IMR-90 (cell line): ENCODE results near the gene TMEM181. TPM values are rescaled to one million over a fixed set of nuclear protein-coding genes. Genes with fewer than 3 reads are reported as not detected.

Source experiments
- ATAC-seq: fragments of 200-7000 bp; cut with Tn5 transposase; 2 replicates; pipeline ENCODE4 v1.9.1; 2020; ENCODE audit warnings: low read depth, mild to moderate bottlenecking, moderate library complexity
- BruUV-seq: library from RNA; stranded (reverse); fragments of 400-500 nt; replicated peaks from 2 replicates; lab custom pipeline; 2021; lab: Mats Ljungman, UMichigan
- CTCF ChIA-PET: fragments of 300-600 bp; formaldehyde crosslinking; extraction: SDS; loops from one replicate; lab custom pipeline; 2021; ENCODE audit warnings: antibody characterized with exemption; lab: Yijun Ruan, JAX
- POLR2A ChIA-PET: fragments of 300-600 bp; sonication (Branson Sonifier 250); formaldehyde crosslinking; loops from one replicate; lab custom pipeline; 2022; ENCODE audit warnings: antibody characterized with exemption; ENCODE audit not compliant: unreplicated experiment; lab: Charles Lee
- DNase-seq: peaks from one replicate; pipeline ENCODE4 v3.0.0; 2013
- H2AFZ ChIP-seq: replicated peaks from 2 replicates; pipeline ENCODE3; 2013; ENCODE audit warnings: low read length, mild to moderate bottlenecking; ENCODE audit not compliant: poor library complexity
- H2AK5ac ChIP-seq: 2 replicates; pipeline ENCODE4 v1.6.1; 2013; ENCODE audit warnings: low read depth, low read length, inconsistent platforms
- H2AK9ac ChIP-seq: replicated peaks from 2 replicates; pipeline ENCODE3; 2013; ENCODE audit warnings: mild to moderate bottlenecking, low read depth, low read length, moderate library complexity; ENCODE audit not compliant: poor library complexity
- H2BK120ac ChIP-seq: 2 replicates; pipeline ENCODE4 v1.6.1; 2013; ENCODE audit warnings: low read depth, low read length, inconsistent platforms
- H2BK15ac ChIP-seq: 3 replicates; pipeline ENCODE4 v1.6.1; 2013; ENCODE audit warnings: low read depth, low read length, inconsistent platforms
- H2BK20ac ChIP-seq: 2 replicates; pipeline ENCODE4 v1.6.1; 2013; ENCODE audit warnings: low read depth, mild to moderate bottlenecking, inconsistent platforms, low read length, moderate library complexity
- H2BK5ac ChIP-seq: 2 replicates; pipeline ENCODE4 v1.6.1; 2013; ENCODE audit warnings: mild to moderate bottlenecking, low read depth, low read length, inconsistent platforms; ENCODE audit not compliant: poor library complexity, severe bottlenecking
- H3K14ac ChIP-seq: replicated peaks from 2 replicates; pipeline ENCODE4 v1.6.1; 2013; ENCODE audit warnings: low read depth, low read length, inconsistent platforms
- H3K18ac ChIP-seq: 2 replicates; pipeline ENCODE4 v1.6.1; 2013; ENCODE audit warnings: low read depth, low read length, control low read depth
- H3K23ac ChIP-seq: 2 replicates; pipeline ENCODE4 v1.6.1; 2013; ENCODE audit warnings: low read depth, low read length, inconsistent platforms
- H3K27ac ChIP-seq: 2 replicates; pipeline ENCODE4 v1.5.1; 2013; ENCODE audit warnings: mild to moderate bottlenecking, control low read depth, low read length; ENCODE audit not compliant: insufficient read depth
- H3K27me3 ChIP-seq: 2 replicates; pipeline ENCODE4 v1.6.1; 2013; ENCODE audit warnings: low read length; ENCODE audit not compliant: control insufficient read depth, insufficient read depth
- H3K36me3 ChIP-seq: 2 replicates; pipeline ENCODE4 v1.6.1; 2013; ENCODE audit warnings: low read length, mixed read lengths; ENCODE audit not compliant: control insufficient read depth, insufficient read depth
- H3K4ac ChIP-seq: 2 replicates; pipeline ENCODE4 v1.6.1; 2013; ENCODE audit warnings: low read depth, low read length, inconsistent platforms
- H3K4me1 ChIP-seq: 2 replicates; pipeline ENCODE4 v1.6.1; 2013; ENCODE audit warnings: low read length, mixed read lengths; ENCODE audit not compliant: control insufficient read depth, insufficient read depth
- H3K4me2 ChIP-seq: 2 replicates; pipeline ENCODE4 v1.6.1; 2013; ENCODE audit warnings: low read depth, mild to moderate bottlenecking, control low read depth, low read length, moderate library complexity
- H3K4me3 ChIP-seq: 2 replicates; pipeline ENCODE4 v1.5.1; 2013; ENCODE audit warnings: low read depth, mild to moderate bottlenecking, control low read depth, low read length, moderate library complexity; ENCODE audit not compliant: insufficient read depth
- H3K56ac ChIP-seq: 2 replicates; pipeline ENCODE4 v1.6.1; 2013; ENCODE audit warnings: low read length, inconsistent platforms; ENCODE audit not compliant: insufficient read depth; ENCODE audit errors: extremely low read depth
- H3K79me1 ChIP-seq, 2 experiments: 2 replicates each; pipeline ENCODE4 v1.6.1; 2013; ENCODE audit warnings: low read length in 2 of 2, inconsistent platforms in 1 of 2, low read depth in 1 of 2
- H3K9ac ChIP-seq: 2 replicates; pipeline ENCODE4 v1.6.1; 2013; ENCODE audit warnings: low read depth, low read length, control low read depth
- H3K9me1 ChIP-seq: 2 replicates; pipeline ENCODE4 v1.6.1; 2013; ENCODE audit warnings: low read length, inconsistent platforms; ENCODE audit not compliant: insufficient read depth
- H3K9me3 ChIP-seq: 2 replicates; pipeline ENCODE4 v1.6.1; 2013; ENCODE audit warnings: low read length; ENCODE audit not compliant: control insufficient read depth, insufficient read depth
- H4K20me1 ChIP-seq: 2 replicates; pipeline ENCODE4 v1.6.1; 2013; ENCODE audit warnings: low read length, inconsistent platforms; ENCODE audit not compliant: insufficient read depth
- H4K5ac ChIP-seq: 2 replicates; pipeline ENCODE4 v1.6.1; 2013; ENCODE audit warnings: mild to moderate bottlenecking, low read depth, low read length, control low read depth
- H4K8ac ChIP-seq, 2 experiments: 2 replicates each; pipeline ENCODE4 v1.6.1; 2013; ENCODE audit warnings: low read depth in 2 of 2, low read length in 2 of 2, control low read depth in 1 of 2, inconsistent platforms in 1 of 2
- H4K91ac ChIP-seq: 2 replicates; pipeline ENCODE4 v1.6.1; 2013; ENCODE audit warnings: low read depth, low read length, inconsistent platforms; ENCODE audit not compliant: insufficient read depth
- BHLHE40 ChIP-seq: fragments of 150-350 bp; IDR thresholded peaks from 2 replicates; pipeline ENCODE4 v1.6.1; 2016; ENCODE audit warnings: mild to moderate bottlenecking, low read depth, low read length
- CEBPB ChIP-seq: IDR thresholded peaks from 2 replicates; pipeline ENCODE4 v1.6.1; 2012; ENCODE audit warnings: low read depth, low read length, improper control_type of control experiment
- CHD1 ChIP-seq: IDR thresholded peaks from 2 replicates; pipeline ENCODE4 v1.6.1; 2012; ENCODE audit warnings: low read depth, low read length, improper control_type of control experiment
- FOS ChIP-seq: fragments of 150-350 bp; IDR thresholded peaks from 2 replicates; pipeline ENCODE4 v1.6.1; 2016; ENCODE audit warnings: low read depth, low read length
- MAZ ChIP-seq: IDR thresholded peaks from 2 replicates; pipeline ENCODE4 v1.6.1; 2012; ENCODE audit warnings: low read depth, mild to moderate bottlenecking, low read length, improper control_type of control experiment, moderate library complexity, borderline replicate concordance
- POLR2A ChIP-seq: IDR thresholded peaks from 2 replicates; pipeline ENCODE4 v1.6.1; 2012; ENCODE audit warnings: mild to moderate bottlenecking, low read depth, low read length
- RCOR1 ChIP-seq: IDR thresholded peaks from 2 replicates; pipeline ENCODE4 v1.6.1; 2012; ENCODE audit warnings: mild to moderate bottlenecking, low read length, improper control_type of control experiment; ENCODE audit not compliant: insufficient replicate concordance
- RFX5 ChIP-seq: IDR thresholded peaks from 2 replicates; pipeline ENCODE4 v1.8.0; 2012; ENCODE audit warnings: low read depth, mild to moderate bottlenecking, low read length, moderate library complexity
- WGBS, 2 experiments: methylation state at CpG; one replicate each; pipeline versions ENCODE4 v1.1.5 to v1.1.7; 2013; ENCODE audit warnings: missing lambda C conversion rate in 2 of 2; ENCODE audit not compliant: insufficient read length in 1 of 2; ENCODE audit errors: extremely low coverage in 2 of 2; 5-methylcytosine and 5-hydroxymethylcytosine counted together
- dilution Hi-C: fragments of 300-500 bp; cut with HindIII; formaldehyde crosslinking; loops from one replicate; pipeline ENCODE4 v1.14.3; 2018; ENCODE audit warnings: low sequenced_read_pairs; ENCODE audit not compliant: unreplicated experiment
- in situ Hi-C: fragments of 300-500 bp; cut with MboI; formaldehyde crosslinking; loops from 3 replicates; pipeline ENCODE4 v1.14.3; 2019; ENCODE audit warnings: low sequenced_read_pairs, inconsistent platforms, mixed read lengths
- intact Hi-C: fragments of 100-400 bp; cut with micrococcal nuclease; formaldehyde crosslinking; loops from 2 replicates; pipeline ENCODE4 v1.10.0; 2022
- polyA plus RNA-seq, 3 experiments: library from polyadenylated mRNA; depleted of rRNA; stranded (reverse); fragments of >200 nt; gene quantifications; 2 replicates each; pipeline ENCODE4 v1.2.3, GENCODE V29; 2012; ENCODE audit warnings: low replicate concordance in 1 of 3
- total RNA-seq: library from RNA; depleted of rRNA; stranded (reverse); fragments of >200 nt; gene quantifications from 2 replicates; pipeline ENCODE4 v1.2.3, GENCODE V29; 2012
- TF ChIP-seq, protein P1 (sequence below): conservative IDR thresholded peaks from 2 replicates; pipeline ENCODE4 v1.5.1; 2012; ENCODE audit warnings: mild to moderate bottlenecking, low read depth, low read length, improper control_type of control experiment
- TF ChIP-seq, protein P2 (sequence below): fragments of 150-350 bp; IDR thresholded peaks from 2 replicates; pipeline ENCODE4 v1.6.1; 2016; ENCODE audit warnings: low read depth, mild to moderate bottlenecking, low read length, moderate library complexity, borderline replicate concordance
- TF ChIP-seq, protein P3 (sequence below): fragments of 150-350 bp; IDR thresholded peaks from 2 replicates; pipeline ENCODE4 v1.6.1; 2017; ENCODE audit warnings: mild to moderate bottlenecking, antibody characterized with exemption, low read length, low read depth

TMEM181 gene
- total and polyA plus RNA-seq, 2 of the 4 experiments (the other 2 are of a cell fraction), result 22.8 to 27.8 TPM

DNA sequence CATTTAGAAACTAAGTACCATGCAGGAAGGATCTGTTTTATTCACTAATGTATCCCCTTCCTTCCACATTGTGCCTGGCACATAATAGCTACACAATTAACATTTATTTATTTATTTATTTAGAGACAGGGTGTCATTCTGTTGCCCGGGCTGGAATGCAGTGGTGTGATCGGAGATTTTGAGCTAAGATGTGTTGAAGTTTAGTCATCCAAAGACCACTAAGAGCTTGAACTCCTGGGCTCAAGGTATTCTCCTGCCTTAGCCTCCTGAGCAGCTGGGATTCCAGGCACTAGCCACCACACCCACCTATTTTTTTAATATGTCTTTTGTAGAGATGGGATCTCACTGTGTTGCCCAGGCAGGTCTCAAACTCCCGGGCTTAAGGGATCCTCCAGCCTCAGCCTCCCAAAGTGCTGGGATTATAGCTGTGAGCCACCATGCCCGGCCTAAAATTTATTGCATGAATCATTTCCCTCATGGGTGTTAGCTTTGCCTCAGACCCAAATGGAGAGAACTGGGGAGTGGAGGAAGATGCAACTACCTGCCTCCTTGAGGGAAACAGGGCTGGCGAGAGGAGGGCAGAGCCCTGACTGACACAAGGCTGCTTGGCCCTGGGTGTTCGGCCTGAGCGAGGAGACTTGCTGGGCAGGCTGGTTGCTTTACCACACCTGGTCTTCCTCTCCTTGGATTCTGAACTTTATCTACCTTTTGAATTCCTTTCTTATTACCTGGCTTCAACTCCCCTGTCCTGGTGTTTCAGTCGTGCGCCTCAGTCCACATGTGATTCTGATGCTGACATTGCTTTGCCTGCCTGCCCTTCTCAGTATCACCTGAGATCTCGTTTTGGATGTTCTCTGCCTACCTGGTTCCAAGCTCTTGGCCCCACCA is 86.4 kb downstream of the TMEM181 start:
- Histone ChIP-seq H3K14ac (no peak overlapping the region; the same call in 1 of the 2 replicates), H3K23ac (peak overlapping the region; percentile 39; the same call in 1 of the 2 replicates), H4K8ac (no peak overlapping the region), H3K4ac (peak overlapping the region; percentile 37), H3K4me3 (no peak overlapping the region), H2BK120ac (peak overlapping the region; percentile 65), H3K27me3 (no peaks in the 10 kb centered on the region), H3K4me1 (peaks cover 25% of the 10 kb centered on the region), H4K91ac (peak overlapping the region; percentile 19; the same call in 1 of the 2 replicates), H3K18ac (no peak overlapping the region), H3K56ac (no peak overlapping the region), H2AK9ac (no peak overlapping the region), H3K9me3 (no peaks in the 10 kb centered on the region), H3K36me3 (no peaks in the 10 kb centered on the region), H3K27ac (no peak overlapping the region), H2AFZ (peak overlapping the region; percentile 38), H3K9me1 (peaks cover 16% of the 10 kb centered on the region), H2BK5ac (no peak overlapping the region), H3K4me2 (no peak overlapping the region), H2AK5ac (peak overlapping the region; percentile 68), H4K20me1 (peaks cover 13% of the 10 kb centered on the region), H3K9ac (no peak overlapping the region), H2BK15ac (peak overlapping the region; percentile 53; the same call in 2 of the 3 replicates), H4K5ac (no peak overlapping the region), H3K79me1 (peaks cover 6 to 41% of the 10 kb centered on the region in 2 experiments; a peak in 3 of 4 replicates), H2BK20ac (peak overlapping the region; percentile 28; the same call in 1 of the 2 replicates)
- TF ChIP-seq FOS (no peak), MAZ (no peak), POLR2A (no peak), RCOR1 (no peak), CEBPB (no peak), BHLHE40 (no peak), CHD1 (no peak), RFX5 (no peak)
- TF ChIP-seq, protein P1, sequence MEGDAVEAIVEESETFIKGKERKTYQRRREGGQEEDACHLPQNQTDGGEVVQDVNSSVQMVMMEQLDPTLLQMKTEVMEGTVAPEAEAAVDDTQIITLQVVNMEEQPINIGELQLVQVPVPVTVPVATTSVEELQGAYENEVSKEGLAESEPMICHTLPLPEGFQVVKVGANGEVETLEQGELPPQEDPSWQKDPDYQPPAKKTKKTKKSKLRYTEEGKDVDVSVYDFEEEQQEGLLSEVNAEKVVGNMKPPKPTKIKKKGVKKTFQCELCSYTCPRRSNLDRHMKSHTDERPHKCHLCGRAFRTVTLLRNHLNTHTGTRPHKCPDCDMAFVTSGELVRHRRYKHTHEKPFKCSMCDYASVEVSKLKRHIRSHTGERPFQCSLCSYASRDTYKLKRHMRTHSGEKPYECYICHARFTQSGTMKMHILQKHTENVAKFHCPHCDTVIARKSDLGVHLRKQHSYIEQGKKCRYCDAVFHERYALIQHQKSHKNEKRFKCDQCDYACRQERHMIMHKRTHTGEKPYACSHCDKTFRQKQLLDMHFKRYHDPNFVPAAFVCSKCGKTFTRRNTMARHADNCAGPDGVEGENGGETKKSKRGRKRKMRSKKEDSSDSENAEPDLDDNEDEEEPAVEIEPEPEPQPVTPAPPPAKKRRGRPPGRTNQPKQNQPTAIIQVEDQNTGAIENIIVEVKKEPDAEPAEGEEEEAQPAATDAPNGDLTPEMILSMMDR, result no peak
- TF ChIP-seq, protein P2, sequence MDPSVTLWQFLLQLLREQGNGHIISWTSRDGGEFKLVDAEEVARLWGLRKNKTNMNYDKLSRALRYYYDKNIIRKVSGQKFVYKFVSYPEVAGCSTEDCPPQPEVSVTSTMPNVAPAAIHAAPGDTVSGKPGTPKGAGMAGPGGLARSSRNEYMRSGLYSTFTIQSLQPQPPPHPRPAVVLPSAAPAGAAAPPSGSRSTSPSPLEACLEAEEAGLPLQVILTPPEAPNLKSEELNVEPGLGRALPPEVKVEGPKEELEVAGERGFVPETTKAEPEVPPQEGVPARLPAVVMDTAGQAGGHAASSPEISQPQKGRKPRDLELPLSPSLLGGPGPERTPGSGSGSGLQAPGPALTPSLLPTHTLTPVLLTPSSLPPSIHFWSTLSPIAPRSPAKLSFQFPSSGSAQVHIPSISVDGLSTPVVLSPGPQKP, result no peak
- TF ChIP-seq, protein P3, sequence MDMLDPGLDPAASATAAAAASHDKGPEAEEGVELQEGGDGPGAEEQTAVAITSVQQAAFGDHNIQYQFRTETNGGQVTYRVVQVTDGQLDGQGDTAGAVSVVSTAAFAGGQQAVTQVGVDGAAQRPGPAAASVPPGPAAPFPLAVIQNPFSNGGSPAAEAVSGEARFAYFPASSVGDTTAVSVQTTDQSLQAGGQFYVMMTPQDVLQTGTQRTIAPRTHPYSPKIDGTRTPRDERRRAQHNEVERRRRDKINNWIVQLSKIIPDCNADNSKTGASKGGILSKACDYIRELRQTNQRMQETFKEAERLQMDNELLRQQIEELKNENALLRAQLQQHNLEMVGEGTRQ, result no peak
- dilution Hi-C loops, result no loop called here
- no peak for ATAC-seq
- 85% methylated on average over 4 of the region's 10 CpGs; no CpG with 5 or more reads in 1 of the 2 experiments for WGBS, 2 experiments
- intact Hi-C loops, result no loop called here
- no TSS peak for BruUV-seq
- DNase-seq, result no peak
- ChIA-PET CTCF (interaction anchor here (0.8 to 2.3 kb wide), 2 partner anchors 15 to 45 kb away, joined by 4 to 9 read pairs; no protein-coding TSS in a partner anchor), POLR2A (no interaction called here)
- in situ Hi-C loops, result loop anchor here (25.0 kb wide), 1 partner anchor 1066 kb away; no protein-coding TSS in a partner anchor
